Tibial nerve (tissue), 4 donors: ENCODE measurements around the gene ADAM19. TPM values are rescaled to one million over a fixed set of nuclear protein-coding genes. Genes with fewer than 3 reads are reported as not detected.

Experiments used
- DNase-seq, 2 donors: peaks; one replicate each; pipeline ENCODE4 v3.0.0-alpha.2; 2019; ENCODE audit warnings: low spot score in 2 of 2
- H3K27ac ChIP-seq, 4 donors: fragments of 200-600 bp; sonication (generic) in 3 of 4; one replicate each; pipeline ENCODE4 v1.5.1; 2017 to 2019; ENCODE audit warnings: mild to moderate bottlenecking in 1 of 4
- H3K27me3 ChIP-seq, 2 donors: fragments of 200-600 bp; sonication (generic) in 1 of 2; one replicate each; pipeline versions ENCODE4 v1.5.1 to v1.6.0; 2017 to 2019
- H3K36me3 ChIP-seq, 3 donors: fragments of 200-600 bp; sonication (generic); one replicate each; pipeline ENCODE4 v1.5.1; 2018 to 2019
- H3K4me1 ChIP-seq, 4 donors: fragments of 200-600 bp; sonication (generic) in 3 of 4; one replicate each; pipeline ENCODE4 v1.5.1; 2017 to 2019
- H3K4me3 ChIP-seq, 4 donors: fragments of 200-600 bp; sonication (generic) in 3 of 4; one replicate each; pipeline ENCODE4 v1.5.1; 2017 to 2019; ENCODE audit warnings: mild to moderate bottlenecking in 1 of 4, moderate library complexity in 1 of 4
- H3K9me3 ChIP-seq, 4 donors: fragments of 200-600 bp; sonication (generic) in 3 of 4; one replicate each; pipeline ENCODE4 v1.5.1; 2017 to 2019
- EP300 ChIP-seq, 2 donors: sonication (generic); formaldehyde crosslinking; IDR thresholded peaks; one replicate each; pipeline ENCODE4 v1.6.1; 2017; ENCODE audit warnings: antibody characterized with exemption in 2 of 2, mild to moderate bottlenecking in 1 of 2
- POLR2A ChIP-seq, 2 donors: fragments of 450-650 bp; IDR thresholded peaks; one replicate each; pipeline ENCODE4 v1.6.1; 2017; ENCODE audit warnings: antibody characterized with exemption in 2 of 2, mild to moderate bottlenecking in 2 of 2, moderate library complexity in 2 of 2
- WGBS, 2 donors: methylation state at CpG; one replicate each; pipeline ENCODE4 v1.1.5; 2018; 5-methylcytosine and 5-hydroxymethylcytosine counted together
- total RNA-seq, 4 donors: library from RNA; depleted of rRNA; stranded (reverse); fragments of >200 nt; gene quantifications; one replicate each; pipeline ENCODE4 v1.1.0, GENCODE V29; 2016
- TF ChIP-seq, protein P1 (sequence below), 5 experiments: fragments of 200-600 bp in 3 of 5; fragments of 450-650 bp in 2 of 5; sonication (generic) in 3 of 5; IDR thresholded peaks; one replicate each; pipeline ENCODE4 v1.5.1; 2016 to 2019; ENCODE audit warnings: antibody characterized with exemption in 5 of 5, mild to moderate bottlenecking in 3 of 5, moderate library complexity in 2 of 5

Gene ADAM19
- total RNA-seq, 4 donors from 2014 or later, result 7.2 to 13.2 (median 9.5) TPM

DNA sequence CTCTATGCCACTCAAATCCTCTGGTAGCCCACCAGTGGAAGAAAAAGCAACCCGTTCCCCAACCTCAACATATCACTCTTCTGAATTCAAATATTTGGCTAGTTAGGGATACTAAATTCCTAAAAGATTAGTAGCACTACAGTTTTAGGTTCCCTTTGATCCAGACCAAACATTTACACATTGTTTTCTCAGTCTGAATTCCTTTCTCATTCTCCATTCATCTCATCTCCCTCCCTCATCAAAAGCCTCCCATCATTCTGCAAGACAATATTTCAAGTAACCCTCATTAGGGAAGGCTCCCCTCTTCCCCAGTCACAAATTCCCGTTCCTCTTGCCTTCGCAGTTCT lies 26.3 kb downstream of the ADAM19 start:
- WGBS, 2 donors, result 57 to 66% methylated on average over 3 of the region's 3 CpGs
- TF ChIP-seq POLR2A (IDR thresholded peaks at IDR 0.05) (no peak), EP300 (IDR thresholded peaks at IDR 0.05) (no peak)
- TF ChIP-seq, protein P1, sequence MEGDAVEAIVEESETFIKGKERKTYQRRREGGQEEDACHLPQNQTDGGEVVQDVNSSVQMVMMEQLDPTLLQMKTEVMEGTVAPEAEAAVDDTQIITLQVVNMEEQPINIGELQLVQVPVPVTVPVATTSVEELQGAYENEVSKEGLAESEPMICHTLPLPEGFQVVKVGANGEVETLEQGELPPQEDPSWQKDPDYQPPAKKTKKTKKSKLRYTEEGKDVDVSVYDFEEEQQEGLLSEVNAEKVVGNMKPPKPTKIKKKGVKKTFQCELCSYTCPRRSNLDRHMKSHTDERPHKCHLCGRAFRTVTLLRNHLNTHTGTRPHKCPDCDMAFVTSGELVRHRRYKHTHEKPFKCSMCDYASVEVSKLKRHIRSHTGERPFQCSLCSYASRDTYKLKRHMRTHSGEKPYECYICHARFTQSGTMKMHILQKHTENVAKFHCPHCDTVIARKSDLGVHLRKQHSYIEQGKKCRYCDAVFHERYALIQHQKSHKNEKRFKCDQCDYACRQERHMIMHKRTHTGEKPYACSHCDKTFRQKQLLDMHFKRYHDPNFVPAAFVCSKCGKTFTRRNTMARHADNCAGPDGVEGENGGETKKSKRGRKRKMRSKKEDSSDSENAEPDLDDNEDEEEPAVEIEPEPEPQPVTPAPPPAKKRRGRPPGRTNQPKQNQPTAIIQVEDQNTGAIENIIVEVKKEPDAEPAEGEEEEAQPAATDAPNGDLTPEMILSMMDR (IDR thresholded peaks at IDR 0.05), result no peak
- no peaks in the 10 kb centered on the region for H3K36me3 ChIP-seq
- no peak overlapping the region for H3K4me3 ChIP-seq
- H3K27me3 ChIP-seq, result no peaks in the 10 kb centered on the region
- H3K4me1 ChIP-seq, result peaks cover 0 to 60% (median 33%) of the 10 kb centered on the region in 4 donors
- no peaks in the 10 kb centered on the region for H3K9me3 ChIP-seq
- no peak for DNase-seq
- peak overlapping the region in 3 of 4 donors; percentile 26 to 51 (median 27) for H3K27ac ChIP-seq

DNA sequence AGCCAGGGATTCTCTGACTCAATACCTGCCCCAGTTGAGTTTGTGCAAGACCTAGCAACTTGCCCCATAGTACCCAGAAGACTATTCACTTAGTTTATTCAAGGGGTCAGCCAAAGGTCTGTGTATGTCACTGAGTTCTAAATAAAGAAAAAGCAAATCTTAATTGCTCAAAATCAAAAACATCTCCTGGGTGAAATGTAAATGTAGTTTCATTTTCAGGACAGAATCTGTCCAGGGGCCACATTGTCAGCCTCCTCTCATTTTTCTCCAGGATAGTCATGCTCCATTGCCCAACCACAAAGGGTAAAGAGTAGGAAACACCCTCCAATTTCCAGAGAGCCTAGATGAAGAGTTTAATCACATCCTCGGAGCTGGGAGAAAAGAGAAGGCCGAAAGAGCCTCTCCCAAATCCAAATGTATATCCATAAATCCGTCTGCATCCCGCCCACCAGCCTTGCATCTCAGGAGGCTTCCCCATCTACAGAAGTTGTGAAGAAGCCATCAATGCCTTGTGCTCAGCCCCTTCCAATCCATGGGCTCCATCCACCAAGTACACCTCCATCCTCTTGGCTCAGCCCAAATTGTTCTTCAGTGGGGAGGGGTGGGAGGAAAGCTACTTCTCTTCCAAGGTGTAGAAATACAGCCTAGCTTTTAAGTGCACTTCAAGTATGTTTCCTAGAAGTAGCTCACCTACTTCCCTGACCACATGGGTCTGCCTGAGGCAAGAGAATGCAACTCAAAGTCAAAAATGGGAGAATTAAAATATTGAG lies 26.9 kb downstream of the ADAM19 start:
- WGBS, 2 donors, result 79 to 82% methylated on average over 4 of the region's 4 CpGs
- H3K4me3 ChIP-seq, result no peak overlapping the region
- H3K36me3 ChIP-seq, result no peaks in the 10 kb centered on the region
- H3K4me1 ChIP-seq, result peaks cover 0 to 60% (median 34%) of the 10 kb centered on the region in 4 donors
- H3K9me3 ChIP-seq, result no peaks in the 10 kb centered on the region
- H3K27me3 ChIP-seq, result no peaks in the 10 kb centered on the region
- no peak for DNase-seq
- no peak for TF ChIP-seq POLR2A (IDR thresholded peaks at IDR 0.05)
- TF ChIP-seq, protein P1 (IDR thresholded peaks at IDR 0.05), result no peak
- TF ChIP-seq EP300 (IDR thresholded peaks at IDR 0.05), result peak in 1 of 2 donors; percentile 69
- peak overlapping the region in 3 of 4 donors; percentile 27 to 62 (median 51) for H3K27ac ChIP-seq

DNA sequence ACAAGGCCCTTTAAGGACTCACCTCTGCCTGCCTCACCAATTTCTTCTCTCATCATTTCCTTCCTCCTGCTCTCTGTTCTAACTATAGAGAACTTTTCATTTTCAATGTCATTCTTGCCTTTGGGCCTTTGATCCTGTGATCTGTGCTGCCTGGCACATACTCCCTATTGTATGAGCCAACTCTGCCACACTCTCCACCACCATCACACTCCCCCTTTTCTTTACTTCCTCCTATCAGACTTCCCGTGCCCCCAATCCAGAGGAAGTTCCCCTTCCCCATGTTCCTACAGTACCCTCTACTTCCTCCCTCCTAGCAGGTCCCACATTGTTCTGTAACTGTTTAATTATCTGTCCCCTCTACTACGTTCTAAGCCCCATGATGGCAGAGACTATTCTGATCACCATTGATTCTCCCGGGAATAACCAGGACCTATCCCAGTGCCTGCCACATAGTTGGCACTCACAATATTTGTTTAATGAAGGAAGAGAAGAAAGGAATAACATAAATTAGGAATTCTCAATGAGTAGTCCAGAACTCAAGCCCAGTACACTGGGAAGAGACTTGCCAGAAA lies 27.5 kb downstream of the ADAM19 start:
- no peak for DNase-seq
- Histone ChIP-seq H3K4me3 (no peak overlapping the region), H3K36me3 (no peaks in the 10 kb centered on the region), H3K4me1 (peaks cover 0 to 65% (median 35%) of the 10 kb centered on the region in 4 donors), H3K9me3 (no peaks in the 10 kb centered on the region), H3K27ac (peak overlapping the region in 2 of 4 donors; percentile 51 to 62), H3K27me3 (no peaks in the 10 kb centered on the region)
- TF ChIP-seq EP300 (IDR thresholded peaks at IDR 0.05) (no peak), POLR2A (IDR thresholded peaks at IDR 0.05) (no peak)
- TF ChIP-seq, protein P1 (IDR thresholded peaks at IDR 0.05), result no peak
- WGBS, 2 donors, result 57 to 68% methylated on average over 3 of the region's 3 CpGs

DNA sequence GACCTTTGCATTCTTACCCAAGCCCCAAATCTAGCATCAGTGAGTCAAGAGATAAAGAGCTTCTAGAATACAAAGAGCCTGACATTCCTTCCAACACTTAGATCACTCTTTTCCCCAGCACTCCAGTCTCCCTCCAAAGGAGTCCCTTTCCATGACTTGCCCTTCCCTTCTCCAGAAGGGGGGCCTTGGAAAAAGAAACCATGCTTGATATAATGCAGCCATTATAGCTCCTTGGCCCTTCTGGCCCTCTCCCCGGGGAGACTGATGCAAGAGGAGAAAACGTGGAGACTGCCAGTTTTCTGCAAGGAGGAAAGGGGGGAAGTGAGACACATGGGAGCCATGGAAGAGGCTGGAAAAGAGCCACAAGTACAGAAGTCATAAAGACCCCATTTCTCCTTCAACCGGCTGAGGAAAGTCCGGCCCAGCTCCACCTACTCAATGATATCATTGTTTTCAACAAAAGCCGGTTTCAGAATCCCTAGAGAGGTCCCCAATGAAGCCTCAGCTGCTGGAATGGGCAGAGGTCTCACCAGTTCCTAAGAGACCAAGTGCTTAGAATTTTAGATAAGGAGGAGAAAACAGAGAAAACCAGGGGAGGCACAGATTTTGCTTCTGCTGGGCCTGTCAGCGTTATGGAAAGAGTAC lies 29.0 kb downstream of the ADAM19 start:
- no peak for DNase-seq
- WGBS, 2 donors, result 23 to 33% methylated on average over 6 of the region's 6 CpGs
- H3K27me3 ChIP-seq, result no peaks in the 10 kb centered on the region
- peak overlapping the region; percentile 21 to 62 (median 40) for H3K27ac ChIP-seq
- peak in 1 of 2 donors; percentile 55 for TF ChIP-seq EP300 (IDR thresholded peaks at IDR 0.05)
- no peak for TF ChIP-seq POLR2A (IDR thresholded peaks at IDR 0.05)
- H3K4me3 ChIP-seq, result no peak overlapping the region
- peaks cover 0 to 80% (median 43%) of the 10 kb centered on the region in 4 donors for H3K4me1 ChIP-seq
- no peaks in the 10 kb centered on the region for H3K9me3 ChIP-seq
- no peaks in the 10 kb centered on the region for H3K36me3 ChIP-seq

DNA sequence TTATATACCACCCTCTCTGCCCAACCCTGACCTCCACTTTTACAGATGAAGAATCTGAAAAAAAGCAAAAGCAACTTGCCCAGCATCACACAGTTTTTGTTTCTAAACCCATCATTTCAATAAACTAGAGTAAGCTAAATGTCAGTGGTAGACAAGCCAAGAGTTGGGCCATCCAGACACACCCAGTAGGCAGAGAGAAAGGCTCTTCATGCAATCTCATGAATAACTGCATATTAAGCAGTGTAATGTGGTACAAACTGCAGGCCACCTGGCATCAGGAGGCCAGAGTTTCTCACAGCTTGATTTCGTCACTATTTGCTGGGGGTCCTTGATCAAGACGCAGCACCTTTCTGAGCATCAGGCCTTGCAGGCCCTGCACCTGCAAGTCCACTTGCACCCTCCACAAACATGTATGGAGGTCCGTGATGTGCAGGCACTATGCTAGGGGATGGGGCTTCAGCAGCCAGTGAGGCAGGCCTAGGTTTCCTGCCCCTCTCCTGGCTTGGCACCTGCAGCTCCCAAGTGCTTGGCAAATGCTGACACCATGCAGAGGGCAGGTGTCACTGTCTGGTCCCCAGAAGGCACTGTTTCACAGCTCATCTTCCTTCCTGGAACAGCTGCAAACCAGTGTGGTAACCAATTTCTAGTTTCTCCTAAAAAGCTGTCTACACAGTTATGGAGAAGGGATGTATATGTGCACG lies 29.8 kb downstream of the ADAM19 start:
- Histone ChIP-seq H3K9me3 (no peaks in the 10 kb centered on the region), H3K27ac (peak overlapping the region in 3 of 4 donors; percentile 55 to 81 (median 62)), H3K36me3 (no peaks in the 10 kb centered on the region), H3K4me3 (no peak overlapping the region), H3K4me1 (peaks cover 0 to 88% (median 49%) of the 10 kb centered on the region in 4 donors), H3K27me3 (no peaks in the 10 kb centered on the region)
- TF ChIP-seq, protein P1 (IDR thresholded peaks at IDR 0.05), result no peak
- TF ChIP-seq POLR2A (IDR thresholded peaks at IDR 0.05) (no peak), EP300 (IDR thresholded peaks at IDR 0.05) (no peak)
- DNase-seq, result no peak
- 88 to 100% methylated on average over 4 of the region's 4 CpGs for WGBS, 2 donors
